ENCODE measurements around the gene IGFBP6.

Gene IGFBP6

GRCh38 chr12:53060064-53060720, 37.3 kb upstream of the IGFBP6 start:
- DNase-seq (ENCODE audit: extremely low read depth, low read depth) = no peak
- no peak for TF ChIP-seq CTCF (IDR thresholded peaks at IDR 0.05; ENCODE audit: low read depth, low read length, missing control alignments)

GRCh38 chr12:53060721-53061276, 36.7 kb upstream of the IGFBP6 start:
- TF ChIP-seq CTCF (IDR thresholded peaks at IDR 0.05; ENCODE audit: low read depth, low read length, missing control alignments) = no peak
- H3K4me3 ChIP-seq (replicated peaks; ENCODE audit: low read depth, low read length) = no peak overlapping the region
- DNase-seq (ENCODE audit: extremely low read depth, low read depth) = no peak

More at GRCh38 chr12:53060064-53060720, 37.3 kb upstream of the IGFBP6 start:
- H3K4me3 ChIP-seq (replicated peaks; ENCODE audit: low read depth, low read length) = no peak overlapping the region

GRCh38 chr12:53061404-53062010, 36.0 kb upstream of the IGFBP6 start:
- H3K4me3 ChIP-seq (replicated peaks; ENCODE audit: low read depth, low read length) = no peak overlapping the region
- no peak for TF ChIP-seq CTCF (IDR thresholded peaks at IDR 0.05; ENCODE audit: low read depth, low read length, missing control alignments)
- no peak for DNase-seq (ENCODE audit: extremely low read depth, low read depth)

GRCh38 chr12:53062011-53062961, 35.2 kb upstream of the IGFBP6 start:
- no peak overlapping the region for H3K4me3 ChIP-seq (replicated peaks; ENCODE audit: low read depth, low read length)
- no peak for TF ChIP-seq CTCF (IDR thresholded peaks at IDR 0.05; ENCODE audit: low read depth, low read length, missing control alignments)
- no peak for DNase-seq (ENCODE audit: extremely low read depth, low read depth)

GRCh38 chr12:53062977-53063707, 34.3 kb upstream of the IGFBP6 start:
- no peak for DNase-seq (ENCODE audit: extremely low read depth, low read depth)
- H3K4me3 ChIP-seq (replicated peaks; ENCODE audit: low read depth, low read length) = no peak overlapping the region
- no peak for TF ChIP-seq CTCF (IDR thresholded peaks at IDR 0.05; ENCODE audit: low read depth, low read length, missing control alignments)

Measured in HFF-Myc (cell line).